H9 (cell line): ENCODE results near the gene FMNL3. TPM values are rescaled to one million over a fixed set of nuclear protein-coding genes. Genes with fewer than 3 reads are reported as not detected.

ENCODE experiments used
- DNase-seq: peaks from one replicate; pipeline ENCODE4 v3.0.0-alpha.2; 2017
- H2AFZ ChIP-seq: one replicate; pipeline ENCODE4 v1.6.1; 2013; ENCODE audit warnings: mild to moderate bottlenecking, low read length, control low read depth, moderate library complexity
- H2AK5ac ChIP-seq: 2 replicates; pipeline ENCODE4 v1.6.1; 2013; ENCODE audit warnings: low read length, control low read depth, mixed read lengths; ENCODE audit not compliant: insufficient read length
- H2BK120ac ChIP-seq: one replicate; pipeline ENCODE4 v1.6.1; 2013; ENCODE audit warnings: low read depth, mild to moderate bottlenecking, low read length, control low read depth, inconsistent platforms; ENCODE audit not compliant: poor library complexity, severe bottlenecking
- H2BK12ac ChIP-seq: 2 replicates; pipeline ENCODE4 v1.6.1; 2013; ENCODE audit warnings: low read length, control low read depth, mixed read lengths, low read depth; ENCODE audit not compliant: insufficient read length
- H2BK15ac ChIP-seq: 2 replicates; pipeline ENCODE4 v1.6.1; 2013; ENCODE audit warnings: low read depth, low read length, control low read depth
- H2BK20ac ChIP-seq: one replicate; pipeline ENCODE4 v1.6.1; 2013; ENCODE audit warnings: low read depth, mild to moderate bottlenecking, low read length, control low read depth, inconsistent platforms; ENCODE audit not compliant: poor library complexity, severe bottlenecking
- H2BK5ac ChIP-seq: 2 replicates; pipeline ENCODE4 v1.6.1; 2013; ENCODE audit warnings: low read length, control low read depth, mixed read lengths; ENCODE audit not compliant: insufficient read length
- H3K14ac ChIP-seq: 2 replicates; pipeline ENCODE4 v1.6.1; 2013; ENCODE audit warnings: low read length, control low read depth; ENCODE audit not compliant: insufficient read depth
- H3K18ac ChIP-seq: 2 replicates; pipeline ENCODE4 v1.6.1; 2013; ENCODE audit warnings: low read depth, mild to moderate bottlenecking, mixed read lengths, low read length, control low read depth; ENCODE audit not compliant: insufficient read length
- H3K23ac ChIP-seq: 2 replicates; pipeline ENCODE4 v1.6.1; 2013; ENCODE audit warnings: low read length, control low read depth, mixed read lengths, low read depth; ENCODE audit not compliant: insufficient read length
- H3K23me2 ChIP-seq: 2 replicates; pipeline ENCODE4 v1.6.1; 2013; ENCODE audit warnings: low read depth, mild to moderate bottlenecking, mixed read lengths, low read length, control low read depth; ENCODE audit not compliant: insufficient read length, poor library complexity, severe bottlenecking
- H3K27ac ChIP-seq: 2 replicates; pipeline ENCODE4 v1.5.1; 2013; ENCODE audit warnings: low read length, control low read depth, mixed read lengths, low read depth; ENCODE audit not compliant: insufficient read length
- H3K27me3 ChIP-seq: 2 replicates; pipeline ENCODE4 v1.6.1; 2013; ENCODE audit warnings: low read length, control low read depth, inconsistent platforms; ENCODE audit not compliant: insufficient read depth
- H3K4ac ChIP-seq: 2 replicates; pipeline ENCODE4 v1.6.1; 2013; ENCODE audit warnings: low read depth, mild to moderate bottlenecking, control low read depth, inconsistent platforms, low read length, moderate library complexity
- H3K4me1 ChIP-seq: 2 replicates; pipeline ENCODE4 v1.6.1; 2013; ENCODE audit warnings: low read length, control low read depth, inconsistent platforms; ENCODE audit not compliant: insufficient read depth
- H3K4me2 ChIP-seq: 2 replicates; pipeline ENCODE4 v1.6.1; 2013; ENCODE audit warnings: low read length, control low read depth, mixed read lengths; ENCODE audit not compliant: insufficient read length, insufficient read depth
- H3K56ac ChIP-seq: 2 replicates; pipeline ENCODE4 v1.6.1; 2013; ENCODE audit warnings: low read depth, mild to moderate bottlenecking, mixed read lengths, low read length, control low read depth; ENCODE audit not compliant: insufficient read length
- H3K79me1 ChIP-seq: 2 replicates; pipeline ENCODE4 v1.6.1; 2013; ENCODE audit warnings: low read depth, mild to moderate bottlenecking, moderate library complexity, low read length, control low read depth, inconsistent platforms; ENCODE audit not compliant: insufficient read depth, poor library complexity, severe bottlenecking
- H3K79me2 ChIP-seq: 2 replicates; pipeline ENCODE4 v1.6.1; 2013; ENCODE audit warnings: low read length, control low read depth, inconsistent platforms; ENCODE audit not compliant: insufficient read depth
- H3K9ac ChIP-seq: 2 replicates; pipeline ENCODE4 v1.6.1; 2013; ENCODE audit warnings: low read length, control low read depth, mixed read lengths; ENCODE audit not compliant: insufficient read length; ENCODE audit errors: extremely low read depth
- H3K9me3 ChIP-seq: one replicate; pipeline ENCODE4 v1.6.1; 2013; ENCODE audit warnings: low read depth, low read length, inconsistent platforms; ENCODE audit not compliant: control insufficient read depth
- H3T11ph ChIP-seq: one replicate; pipeline ENCODE4 v1.6.1; 2013; ENCODE audit warnings: mild to moderate bottlenecking, low read length, control low read depth, inconsistent platforms
- H4K20me1 ChIP-seq: one replicate; pipeline ENCODE4 v1.6.1; 2013; ENCODE audit not compliant: control insufficient read depth, insufficient read length, insufficient read depth
- H4K5ac ChIP-seq: 2 replicates; pipeline ENCODE4 v1.6.1; 2013; ENCODE audit warnings: low read depth, mild to moderate bottlenecking, mixed read lengths, low read length, control low read depth; ENCODE audit not compliant: insufficient read length
- H4K8ac ChIP-seq: replicated peaks from 2 replicates; pipeline ENCODE4 v1.6.1; 2013; ENCODE audit warnings: low read length, control low read depth, mixed read lengths, low read depth; ENCODE audit not compliant: insufficient read length
- H4K91ac ChIP-seq: 2 replicates; pipeline ENCODE4 v1.6.1; 2013; ENCODE audit warnings: low read depth, mild to moderate bottlenecking, moderate library complexity, mixed read lengths, low read length, control low read depth; ENCODE audit not compliant: insufficient read length
- H3K27ac Mint-ChIP-seq, 3 experiments: 2 replicates in 2 of 3; 3 replicates in 1 of 3; pipeline ENCODE4 v1.8.0; 2020 to 2021; ENCODE audit warnings: mixed read lengths in 3 of 3, mild to moderate bottlenecking in 1 of 3, moderate library complexity in 1 of 3
- H3K27me3 Mint-ChIP-seq: 2 replicates; pipeline ENCODE4 v1.8.0; 2021; ENCODE audit warnings: low read depth, mild to moderate bottlenecking, moderate library complexity, mixed read lengths
- H3K36me3 Mint-ChIP-seq, 3 experiments: 2 replicates in 2 of 3; 3 replicates in 1 of 3; pipeline ENCODE4 v1.8.0; 2020 to 2021; ENCODE audit warnings: low read depth in 3 of 3, mixed read lengths in 3 of 3; ENCODE audit not compliant: insufficient read depth in 1 of 3
- H3K4me1 Mint-ChIP-seq, 2 experiments: 2 replicates each; pipeline ENCODE4 v1.8.0; 2020; ENCODE audit warnings: mixed read lengths in 2 of 2
- H3K4me3 Mint-ChIP-seq, 2 experiments: 2 replicates in 1 of 2; 3 replicates in 1 of 2; pipeline ENCODE4 v1.8.0; 2020 to 2021; ENCODE audit warnings: mild to moderate bottlenecking in 2 of 2, mixed read lengths in 2 of 2, moderate library complexity in 1 of 2
- H3K9me3 Mint-ChIP-seq, 2 experiments: 2 replicates in 1 of 2; 3 replicates in 1 of 2; pipeline ENCODE4 v1.8.0; 2020; ENCODE audit warnings: mild to moderate bottlenecking in 2 of 2, mixed read lengths in 2 of 2, moderate library complexity in 1 of 2
- WGBS: extraction: QIAGEN DNeasy Blood & Tissue Kit; methylation state at CpG from one replicate; pipeline ENCODE4 v1.1.7; 2013; ENCODE audit warnings: missing lambda C conversion rate, low lambda C conversion rate, mixed read lengths; ENCODE audit not compliant: insufficient read length; ENCODE audit errors: extremely low coverage; 5-methylcytosine and 5-hydroxymethylcytosine counted together
- total RNA-seq: library from RNA; stranded (reverse); gene quantifications from 2 replicates; pipeline ENCODE4 v1.2.1, GENCODE V29; 2021
- TF ChIP-seq, protein P1 (sequence below): fragments of 200-600 bp; sonication (generic); conservative IDR thresholded peaks from 3 replicates; pipeline ENCODE4 v1.8.0; 2021; ENCODE audit warnings: antibody characterized with exemption, mild to moderate bottlenecking

FMNL3 gene
- total RNA-seq, 1 experiment from 2014 or later, result 22.8 TPM

DNA sequence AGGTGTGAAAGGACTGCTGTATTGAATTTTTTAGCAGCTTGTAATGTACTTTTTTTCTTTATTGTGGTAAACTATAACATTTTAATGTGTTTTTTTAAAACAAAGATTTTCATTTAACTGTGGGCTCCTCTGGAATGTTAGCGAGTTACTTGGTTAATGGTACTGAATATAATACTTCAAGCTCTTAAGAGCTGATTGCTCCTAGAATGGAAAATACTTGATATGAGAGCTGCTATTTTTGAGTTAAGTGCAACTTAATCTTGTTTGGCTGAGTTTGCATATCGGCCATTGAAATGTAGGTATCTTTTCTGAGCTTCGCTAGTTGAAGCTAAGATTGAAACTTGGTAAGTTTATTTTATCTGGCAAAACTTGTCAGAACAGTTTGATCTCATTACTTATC, 41.6 kb upstream of the FMNL3 start:
- Histone ChIP-seq H4K91ac (no peak overlapping the region), H4K8ac (no peak overlapping the region), H3K27ac (no peak overlapping the region), H2BK120ac (no peak overlapping the region), H4K5ac (no peak overlapping the region), H3K23ac (no peak overlapping the region), H3K79me2 (peaks cover 50% of the 10 kb centered on the region), H3K4ac (no peak overlapping the region), H3K27me3 (no peaks in the 10 kb centered on the region), H3K9ac (no peak overlapping the region), H2BK5ac (no peak overlapping the region), H4K20me1 (no peaks in the 10 kb centered on the region), H3K79me1 (no peaks in the 10 kb centered on the region), H2AK5ac (no peak overlapping the region), H2BK12ac (no peak overlapping the region), H3K56ac (no peak overlapping the region), H3K14ac (no peak overlapping the region), H3T11ph (no peak overlapping the region), H2BK20ac (no peak overlapping the region), H2BK15ac (no peak overlapping the region), H3K9me3 (no peaks in the 10 kb centered on the region), H3K4me2 (no peak overlapping the region), H3K23me2 (no peaks in the 10 kb centered on the region), H3K18ac (no peak overlapping the region), H2AFZ (no peak overlapping the region), H3K4me1 (no peaks in the 10 kb centered on the region; the same call in 1 of the 2 replicates)
- peaks cover 36 to 37% of the 10 kb centered on the region in 2 experiments for H3K4me1 Mint-ChIP-seq
- DNase-seq, result no peak
- H3K27me3 Mint-ChIP-seq, result no peaks in the 10 kb centered on the region
- no peak overlapping the region for H3K4me3 Mint-ChIP-seq
- H3K27ac Mint-ChIP-seq, result no peak overlapping the region
- whole genome bisulfite sequencing, result no CpG with 5 or more reads among the region's 3 CpGs
- H3K36me3 Mint-ChIP-seq, result peaks cover 10 to 34% (median 32%) of the 10 kb centered on the region in 3 experiments; a peak in 6 of 7 replicates
- no peaks in the 10 kb centered on the region for H3K9me3 Mint-ChIP-seq
- TF ChIP-seq, protein P1, sequence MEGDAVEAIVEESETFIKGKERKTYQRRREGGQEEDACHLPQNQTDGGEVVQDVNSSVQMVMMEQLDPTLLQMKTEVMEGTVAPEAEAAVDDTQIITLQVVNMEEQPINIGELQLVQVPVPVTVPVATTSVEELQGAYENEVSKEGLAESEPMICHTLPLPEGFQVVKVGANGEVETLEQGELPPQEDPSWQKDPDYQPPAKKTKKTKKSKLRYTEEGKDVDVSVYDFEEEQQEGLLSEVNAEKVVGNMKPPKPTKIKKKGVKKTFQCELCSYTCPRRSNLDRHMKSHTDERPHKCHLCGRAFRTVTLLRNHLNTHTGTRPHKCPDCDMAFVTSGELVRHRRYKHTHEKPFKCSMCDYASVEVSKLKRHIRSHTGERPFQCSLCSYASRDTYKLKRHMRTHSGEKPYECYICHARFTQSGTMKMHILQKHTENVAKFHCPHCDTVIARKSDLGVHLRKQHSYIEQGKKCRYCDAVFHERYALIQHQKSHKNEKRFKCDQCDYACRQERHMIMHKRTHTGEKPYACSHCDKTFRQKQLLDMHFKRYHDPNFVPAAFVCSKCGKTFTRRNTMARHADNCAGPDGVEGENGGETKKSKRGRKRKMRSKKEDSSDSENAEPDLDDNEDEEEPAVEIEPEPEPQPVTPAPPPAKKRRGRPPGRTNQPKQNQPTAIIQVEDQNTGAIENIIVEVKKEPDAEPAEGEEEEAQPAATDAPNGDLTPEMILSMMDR, result no peak
